Activated CD4-positive, alpha-beta T cell treated with anti-CD3 and anti-CD28 coated beads, Interleukin-2, amount 50 U/mL, for 16 hours (primary cell): ENCODE measurements around the gene UBE2D3.
"Not testable (repeated sequence)": the region's sequence is repeated elsewhere in the genome, so short reads cannot be mapped to it uniquely, and the experiment has no call there.

ENCODE experiments used
- DNase-seq: peaks from one replicate; pipeline ENCODE4 v3.0.0-alpha.2; 2020

Gene UBE2D3

DNA sequence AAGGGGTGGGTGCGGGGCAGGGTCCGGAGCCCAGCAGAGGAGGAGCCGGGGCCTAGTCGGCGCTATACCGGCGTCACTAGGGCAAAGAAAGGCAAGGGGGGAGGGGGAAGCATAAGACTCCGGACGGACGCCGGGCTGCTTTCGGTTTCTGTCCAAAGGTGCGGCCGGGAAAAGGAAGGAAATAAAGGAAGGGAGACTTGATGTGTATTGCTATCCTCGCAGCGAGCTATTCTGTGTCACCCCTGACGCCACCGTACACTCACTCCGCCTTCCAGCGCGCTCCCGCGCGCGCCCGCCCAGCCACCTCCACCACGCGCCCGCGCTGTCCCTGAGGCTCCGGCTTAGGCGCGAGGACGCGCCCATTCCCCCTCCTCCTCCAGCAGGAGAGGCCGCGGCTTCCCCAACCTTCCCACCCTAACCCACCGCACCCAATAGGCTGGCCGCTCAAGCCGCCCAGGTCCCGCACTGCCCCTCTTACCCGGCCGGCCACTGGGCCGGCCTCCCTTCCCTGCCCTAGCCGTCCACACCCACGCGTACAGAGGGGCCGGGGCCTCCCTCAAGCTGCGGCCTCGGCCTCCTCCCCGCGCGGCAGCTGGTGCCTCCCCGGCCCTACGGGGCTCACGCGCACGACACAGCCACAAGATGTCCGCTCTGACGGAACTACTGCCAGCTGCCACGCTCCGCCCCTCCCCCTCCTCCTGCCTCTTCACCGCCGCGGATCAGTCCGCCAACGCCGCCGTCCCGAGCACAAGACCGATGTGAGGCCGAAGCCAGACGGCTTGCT is at the start of gene UBE2D3:
Gene UBE2D3, minus strand, starts transcription at position 662 of the 784 bp plus-strand sequence. CDS start 1,043 bp downstream, outside the sequence.
- peak; percentile 94 for DNase-seq

DNA sequence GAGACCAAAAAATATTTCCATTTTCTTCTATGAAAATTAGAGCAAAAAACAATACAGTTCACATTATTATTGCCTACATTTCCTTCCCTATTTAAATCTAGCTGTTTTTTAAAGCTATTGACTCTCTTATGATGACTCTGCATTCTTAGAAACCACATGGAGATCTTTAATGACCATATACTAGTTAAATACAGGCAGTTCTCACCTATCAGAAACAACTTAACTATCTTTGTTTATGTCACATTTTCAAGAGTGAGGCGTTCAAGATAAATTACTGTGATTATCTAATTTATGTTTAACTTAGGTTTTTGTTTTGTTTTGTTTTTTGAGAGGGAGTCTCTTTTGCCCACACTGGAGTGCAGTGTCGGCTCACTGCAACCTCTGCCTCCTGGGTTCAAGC is 44.4 kb upstream of the UBE2D3 start:
- no peak for DNase-seq

DNA sequence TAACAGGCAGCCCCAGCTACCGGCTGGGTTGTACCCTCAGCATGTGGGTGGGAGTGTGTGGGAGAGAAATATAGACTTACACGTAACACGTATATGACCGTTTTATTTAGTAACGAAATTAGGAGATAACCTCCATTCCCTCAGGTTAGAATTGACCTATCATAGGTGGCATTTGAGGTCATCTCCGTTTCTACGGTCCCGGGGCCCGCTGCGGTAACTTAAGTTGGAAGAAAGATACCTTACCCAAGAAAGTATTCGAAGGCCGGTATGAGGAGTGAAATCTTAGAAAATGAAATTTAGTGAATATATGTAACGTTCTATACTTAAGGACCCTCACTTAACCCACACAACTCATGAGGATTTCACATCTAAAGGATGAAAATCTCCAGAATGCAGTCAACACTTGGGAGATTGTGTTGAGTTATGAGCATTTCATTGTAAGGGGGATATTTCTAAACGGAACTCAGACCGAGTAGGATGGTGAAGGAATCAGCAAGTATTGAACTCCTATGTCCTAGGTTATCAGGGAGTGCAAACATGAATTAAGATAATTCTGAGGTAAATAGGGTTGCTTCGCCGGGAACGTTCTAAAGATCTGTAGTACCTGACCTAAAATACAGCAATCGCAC is 42.3 kb upstream of the UBE2D3 start:
- peak; percentile 42 for DNase-seq

DNA sequence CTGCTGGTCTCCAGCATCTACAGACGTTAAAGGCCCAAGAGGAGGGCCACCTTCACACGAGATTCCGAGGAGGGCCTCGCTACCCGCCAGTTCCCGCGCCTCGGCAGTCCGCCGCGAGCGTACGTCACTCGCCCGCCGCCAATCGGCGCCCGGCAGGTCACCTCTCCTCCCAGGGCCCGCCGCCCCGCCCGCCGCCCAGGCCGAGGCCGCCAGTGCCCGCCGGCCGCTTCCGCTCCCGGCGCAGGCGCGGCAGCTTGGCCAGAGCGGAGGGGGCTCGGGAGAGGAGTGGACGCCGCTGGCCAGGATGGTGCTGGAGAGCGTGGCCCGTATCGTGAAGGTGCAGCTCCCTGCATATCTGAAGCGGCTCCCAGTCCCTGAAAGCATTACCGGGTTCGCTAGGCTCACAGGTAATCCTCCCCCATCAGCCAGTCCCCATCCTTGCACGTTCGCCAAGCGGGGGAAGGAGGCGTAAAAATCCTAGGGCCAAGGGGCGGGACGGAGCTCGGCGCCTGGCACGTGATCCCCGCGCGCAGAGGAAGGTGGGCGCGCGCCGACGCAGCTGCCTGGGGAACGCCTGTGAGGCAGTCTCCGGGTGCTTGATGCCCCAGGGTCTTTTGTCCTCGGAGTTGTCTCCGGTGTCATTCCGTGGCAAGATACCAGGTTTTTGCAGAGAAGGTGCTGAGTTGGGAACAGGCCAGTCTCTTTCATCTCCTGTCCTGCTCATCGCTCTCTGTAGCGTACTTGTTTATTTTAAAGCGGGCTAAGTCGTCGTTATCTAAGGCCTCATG is 41.6 kb upstream of the UBE2D3 start, which contains the start of gene CISD2:
Gene CISD2, plus strand, starts transcription at position 212 of the 788 bp plus-strand sequence. Its CDS starts 93 bp downstream, at position 305.
- DNase-seq: peak; percentile 95

DNA sequence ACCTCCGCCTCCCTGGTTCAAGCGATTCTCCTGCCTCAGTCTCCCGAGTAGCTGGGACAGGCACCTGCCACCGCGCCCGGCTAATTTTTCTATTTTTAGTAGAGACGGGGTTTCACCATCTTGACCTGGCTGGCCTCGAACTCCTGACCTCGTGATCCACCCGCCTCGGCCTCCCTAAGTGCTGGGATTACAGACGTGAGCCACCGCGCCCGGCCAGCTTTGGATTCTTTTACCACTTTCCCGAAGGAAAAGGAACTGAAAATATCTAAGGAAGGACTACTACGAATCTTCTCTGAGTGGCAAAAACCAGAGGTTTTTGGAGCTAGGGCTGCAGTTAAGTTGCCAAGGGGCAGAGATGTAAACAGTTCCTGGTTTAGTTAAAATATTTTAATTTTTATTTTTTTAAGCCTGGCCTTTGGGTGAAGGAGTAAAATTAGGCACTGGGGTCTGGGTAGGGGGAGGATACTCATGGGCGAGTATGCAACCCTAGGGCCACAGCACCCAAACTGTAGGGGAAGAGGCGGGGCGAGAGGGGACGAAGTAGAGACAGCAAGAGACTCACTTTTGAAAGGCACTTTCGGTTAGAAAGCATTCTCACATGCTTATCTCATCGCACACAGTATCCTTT is 40.9 kb upstream of the UBE2D3 start:
- DNase-seq: peak; percentile 4

DNA sequence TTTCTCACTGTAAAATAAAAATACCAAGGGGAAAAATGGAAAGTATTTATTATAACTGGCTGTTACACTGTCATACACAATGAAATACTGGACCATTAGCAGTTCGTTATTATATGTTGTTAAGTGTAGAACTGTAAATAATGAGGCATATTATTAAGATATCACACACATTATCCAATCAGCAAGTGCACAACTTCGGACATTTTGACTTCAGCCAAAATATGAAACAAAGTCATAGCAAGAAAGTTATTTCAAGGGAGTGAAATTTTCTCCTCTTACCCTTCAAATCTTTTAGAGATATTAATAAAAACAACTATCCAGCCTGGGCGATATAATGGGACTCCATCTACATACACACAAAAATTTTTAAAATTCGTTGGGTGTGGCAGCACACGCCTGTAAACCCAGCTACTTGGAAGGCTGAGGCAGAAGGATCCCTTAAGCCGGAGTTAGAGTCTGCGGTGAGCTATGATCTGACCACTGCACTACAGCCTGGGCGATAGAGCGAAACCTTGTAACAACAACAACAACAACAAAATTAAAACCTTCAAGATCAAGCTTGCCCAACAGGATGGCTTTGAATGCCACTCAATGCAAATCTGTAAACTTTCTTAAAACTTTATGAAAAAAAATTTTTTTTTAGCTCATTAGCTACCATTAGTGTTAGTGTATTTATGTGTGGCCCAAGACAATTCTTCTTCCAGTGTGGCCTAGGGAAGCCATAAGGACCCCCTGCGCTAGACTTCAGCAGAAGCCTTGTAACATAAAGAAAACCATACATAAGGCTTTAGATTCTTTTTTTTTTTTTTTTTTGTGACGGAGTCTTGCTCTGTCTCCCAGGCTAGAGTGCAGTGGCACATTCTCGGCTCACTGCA is 40.2 kb upstream of the UBE2D3 start:
- DNase-seq: no peak

DNA sequence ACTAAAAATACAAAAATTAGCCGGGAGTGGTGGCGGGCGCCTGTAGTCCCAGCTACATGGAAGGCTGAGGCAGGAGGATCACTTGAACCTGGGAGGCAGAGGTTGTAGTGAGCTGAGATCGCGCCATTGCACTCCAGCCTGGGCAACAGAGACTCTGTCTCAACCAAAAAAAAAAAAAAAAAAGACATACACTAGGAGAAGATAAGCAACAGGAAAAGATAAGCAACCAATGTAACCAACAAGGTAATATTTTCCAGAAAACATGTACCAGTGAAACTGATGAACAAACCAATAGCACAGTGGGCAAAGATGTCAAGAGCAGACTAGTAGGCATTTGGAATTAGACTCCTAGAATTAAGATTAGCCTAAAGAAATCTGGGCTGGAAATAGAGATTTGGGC is 38.0 kb upstream of the UBE2D3 start:
- not testable (repeated sequence) for DNase-seq

DNA sequence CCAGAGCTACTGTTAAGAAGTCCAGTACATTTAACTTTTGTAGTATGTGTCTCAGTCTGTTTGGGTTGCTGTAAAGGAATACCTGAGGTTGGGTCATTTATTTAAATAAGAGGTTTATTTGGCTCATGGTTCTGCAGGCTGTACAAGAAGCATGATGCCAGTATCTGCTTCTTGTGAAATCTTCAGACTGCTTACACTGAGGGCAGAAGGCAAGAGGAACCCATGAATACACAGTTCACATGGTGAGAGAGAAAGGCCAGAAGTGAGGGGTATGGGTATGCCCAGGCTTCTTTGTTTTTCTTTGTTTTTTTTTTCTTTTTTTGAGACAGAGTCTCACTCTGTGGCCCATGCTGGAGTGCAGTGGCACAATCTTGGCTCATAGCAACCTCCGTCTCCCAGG is 35.4 kb upstream of the UBE2D3 start:
- DNase-seq: no peak

DNA sequence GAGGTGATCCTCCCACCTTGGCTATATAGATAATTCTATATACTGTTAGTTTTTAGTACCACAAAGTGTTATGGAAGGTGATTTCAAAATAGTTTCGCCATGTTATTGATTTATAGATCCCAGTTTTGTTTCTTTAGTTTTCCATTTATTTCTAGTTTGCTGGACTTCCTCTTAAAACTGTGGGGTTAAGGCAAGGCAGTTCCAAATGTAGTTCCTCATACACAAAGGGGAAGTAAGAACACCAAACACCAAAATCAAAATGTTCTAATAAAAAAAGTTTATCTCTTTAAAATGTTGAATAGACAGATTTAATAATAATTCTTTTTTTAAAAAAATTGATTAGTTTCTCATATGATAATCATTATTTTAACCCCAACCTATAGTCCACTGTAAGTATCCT is 34.7 kb upstream of the UBE2D3 start:
- no peak for DNase-seq

DNA sequence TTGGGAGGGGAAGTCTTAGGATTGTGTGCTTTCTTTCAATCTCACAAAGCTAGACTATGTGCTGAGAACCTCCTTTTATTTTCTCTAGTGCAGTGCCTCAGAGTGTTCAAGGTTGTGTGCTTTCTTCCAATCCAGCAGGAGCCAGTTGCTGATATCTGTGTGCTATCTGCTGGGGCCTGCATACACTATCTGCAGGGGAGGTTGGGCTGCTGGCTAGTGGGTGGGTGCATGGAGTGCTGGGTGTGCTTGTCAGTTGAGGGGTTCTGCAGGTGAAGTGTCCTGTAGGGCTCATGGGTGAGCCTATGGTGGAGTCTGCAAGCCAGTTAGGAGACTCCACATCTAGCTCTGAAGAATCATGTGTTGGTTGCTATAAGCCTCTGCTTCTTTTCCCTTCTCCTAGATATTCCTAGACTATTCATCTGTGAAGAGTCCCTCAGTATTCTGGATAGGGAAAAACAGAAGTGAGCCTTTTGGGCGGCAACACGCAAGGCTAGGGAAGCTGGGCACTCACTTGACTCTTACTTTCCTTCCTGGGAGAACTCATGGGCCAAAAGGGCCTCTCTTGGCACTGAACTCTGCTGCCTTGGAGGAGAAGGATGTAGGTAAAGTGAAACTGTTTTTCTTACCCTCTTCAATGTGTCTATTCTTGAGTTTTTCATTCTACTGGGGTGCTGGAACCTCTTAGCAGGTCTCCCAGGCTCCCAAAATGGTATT is 33.4 kb upstream of the UBE2D3 start:
- DNase-seq: no peak

DNA sequence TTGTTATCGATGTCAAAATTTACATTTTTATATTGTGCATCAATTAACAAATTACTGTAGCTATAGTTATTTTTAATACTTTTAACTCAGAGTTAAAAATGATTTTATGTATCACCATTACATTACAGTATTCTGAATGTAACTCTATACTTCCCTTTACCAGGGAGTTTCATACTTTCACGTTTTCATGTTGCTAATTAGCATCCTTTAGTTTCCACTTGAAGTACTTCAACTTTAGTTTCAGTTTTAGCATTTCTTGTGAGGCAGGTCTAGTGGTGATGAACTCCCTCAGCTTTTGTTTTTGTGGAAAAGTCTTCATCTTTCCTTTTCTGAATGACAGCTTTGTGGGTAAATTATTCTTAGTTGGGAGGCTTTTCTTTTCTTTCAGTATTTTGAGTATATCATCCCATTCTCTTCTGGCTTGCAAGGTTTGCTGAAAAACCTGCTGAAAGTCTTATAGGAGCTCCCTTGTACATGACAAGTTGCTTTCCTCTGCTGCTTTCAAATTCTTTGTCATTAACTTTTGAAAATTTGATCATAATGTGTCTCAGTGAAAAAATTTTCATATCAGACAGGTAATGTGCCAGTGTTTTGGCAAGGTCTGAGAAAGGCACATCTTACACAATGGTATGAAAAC is 31.6 kb upstream of the UBE2D3 start:
- DNase-seq: no peak

DNA sequence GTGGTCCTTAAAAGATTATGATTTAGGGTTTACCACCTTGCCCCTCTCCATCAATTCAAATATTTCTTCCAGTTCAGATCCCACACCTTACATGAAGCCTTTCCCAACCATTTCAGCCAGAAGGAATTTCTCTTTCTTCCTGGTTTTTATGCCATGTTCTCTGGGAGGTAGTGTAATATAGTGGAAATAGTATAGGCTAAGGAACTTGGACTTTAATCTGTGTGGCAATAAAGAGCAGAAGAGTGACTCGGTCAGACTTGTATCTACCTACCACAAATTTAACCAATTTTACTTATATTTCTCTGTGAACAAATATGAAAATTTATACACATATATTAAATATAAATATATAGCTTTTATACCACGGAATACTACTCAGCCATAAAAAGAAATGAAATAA is 23.0 kb upstream of the UBE2D3 start:
- no peak for DNase-seq

DNA sequence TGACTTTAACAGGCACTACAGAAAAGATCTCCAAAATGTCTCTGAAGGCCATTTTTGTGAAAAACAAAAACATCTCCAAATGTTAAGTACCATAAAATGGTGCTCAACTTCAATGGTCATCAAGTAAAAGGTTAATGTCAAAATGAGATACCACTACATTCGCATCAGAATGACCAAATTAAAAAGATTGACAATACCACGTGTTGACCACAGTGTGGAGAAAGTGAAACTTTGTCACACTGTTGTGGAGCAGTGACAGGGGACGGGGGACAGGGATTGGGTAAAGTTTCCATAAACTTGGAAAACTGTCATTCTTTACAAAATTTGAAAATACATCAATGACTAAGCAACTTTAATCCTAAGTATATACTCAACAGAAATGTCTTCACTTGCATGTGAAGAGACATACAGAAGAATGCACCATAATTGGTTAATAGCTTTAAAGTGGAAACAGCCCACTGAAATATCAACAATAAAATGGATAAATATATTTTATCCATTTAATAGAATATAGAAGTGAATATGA is 22.3 kb upstream of the UBE2D3 start:
- peak; percentile 28 for DNase-seq

DNA sequence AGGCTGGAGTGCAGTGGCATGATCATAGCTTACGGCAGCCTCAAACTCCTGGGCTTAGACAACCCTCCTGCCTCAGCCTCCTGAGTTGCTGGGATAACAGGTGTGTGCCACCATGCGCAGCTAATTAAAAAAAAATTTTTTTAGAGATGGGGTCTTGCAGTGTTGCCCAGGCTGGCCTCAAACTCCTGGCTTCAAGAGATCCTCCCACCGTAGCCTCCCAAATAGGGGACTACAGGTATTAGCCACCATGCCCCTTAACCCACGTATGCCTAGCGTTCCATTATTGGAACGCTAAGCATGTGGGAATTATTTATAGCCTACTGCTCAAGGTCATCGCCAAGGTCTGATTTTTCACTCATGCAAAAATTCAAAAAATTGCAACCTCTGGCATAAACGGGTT is 20.3 kb upstream of the UBE2D3 start:
- no peak for DNase-seq

DNA sequence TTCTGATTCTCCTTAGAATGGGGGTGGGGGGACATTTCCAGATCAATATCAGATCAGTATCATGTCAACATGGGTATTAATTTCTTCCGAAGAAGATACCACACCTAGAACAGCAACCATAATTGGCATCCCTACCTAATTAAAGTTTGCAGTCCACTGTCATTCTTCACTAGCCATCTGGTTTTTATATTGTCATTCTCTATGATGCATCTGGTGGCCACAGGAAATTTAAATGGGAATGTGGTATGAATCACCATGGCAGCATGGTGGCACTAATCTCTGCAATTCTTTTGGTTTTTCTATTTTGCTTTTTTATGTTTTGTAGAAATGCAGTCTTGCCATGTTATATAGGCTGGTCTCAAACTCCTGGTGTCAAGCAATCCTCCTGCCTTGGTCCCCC is 16.6 kb upstream of the UBE2D3 start:
- DNase-seq: no peak

DNA sequence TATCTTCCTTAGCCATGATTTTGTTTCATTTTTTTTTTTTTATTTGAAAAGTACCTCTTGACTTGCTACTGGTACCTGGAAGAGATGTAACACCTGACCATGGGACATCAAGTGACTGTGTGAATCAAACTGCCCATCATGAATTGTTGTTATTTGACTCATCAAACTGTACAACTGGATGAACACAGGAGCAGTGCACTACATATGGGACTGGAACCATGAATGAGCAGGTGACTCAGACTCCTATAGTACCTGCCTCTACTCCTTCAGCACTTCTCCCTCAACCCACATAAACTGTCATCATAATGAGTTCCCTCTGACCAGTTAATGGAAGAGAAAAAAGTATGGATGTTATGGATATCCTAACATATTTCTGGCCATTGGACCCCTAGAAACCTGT is 15.9 kb upstream of the UBE2D3 start:
- no peak for DNase-seq

DNA sequence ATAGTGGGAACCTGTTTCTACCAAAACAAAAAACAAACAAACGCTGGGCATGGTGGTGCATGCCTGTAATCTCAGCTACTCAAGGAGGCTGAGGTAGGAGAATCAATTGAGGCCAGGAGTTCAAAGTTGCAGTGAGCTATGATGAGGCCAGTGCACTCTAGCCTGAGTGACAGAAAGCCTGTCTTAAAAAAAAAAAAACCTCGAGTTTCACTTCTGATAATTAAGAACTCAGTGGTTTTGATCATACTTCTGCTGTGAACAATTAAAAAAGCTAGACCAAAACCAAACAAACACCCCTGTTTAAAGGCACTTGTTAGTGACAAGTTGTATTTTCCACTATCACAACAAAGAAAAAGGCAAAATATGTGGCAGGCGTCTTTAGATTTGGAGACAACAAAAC is 15.0 kb upstream of the UBE2D3 start:
- DNase-seq: no peak

DNA sequence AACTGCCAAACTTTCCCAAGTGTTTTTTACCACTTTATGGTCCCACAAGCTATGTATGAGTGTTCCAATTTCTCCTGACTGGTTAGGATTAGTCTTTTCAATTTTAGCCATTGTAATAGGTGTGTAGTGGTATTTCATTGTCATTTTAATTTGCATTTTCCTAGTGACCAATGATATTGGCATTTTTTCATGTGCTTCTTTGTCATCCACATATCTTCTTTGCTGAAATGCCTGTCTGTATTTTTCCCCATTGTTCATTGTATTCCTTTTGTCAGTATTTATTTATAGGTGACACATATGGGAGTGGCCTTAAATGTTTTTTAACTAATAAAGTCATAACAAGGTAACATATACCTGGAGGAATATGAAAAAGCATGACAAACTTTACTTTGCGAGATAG is 9.2 kb upstream of the UBE2D3 start:
- no peak for DNase-seq

DNA sequence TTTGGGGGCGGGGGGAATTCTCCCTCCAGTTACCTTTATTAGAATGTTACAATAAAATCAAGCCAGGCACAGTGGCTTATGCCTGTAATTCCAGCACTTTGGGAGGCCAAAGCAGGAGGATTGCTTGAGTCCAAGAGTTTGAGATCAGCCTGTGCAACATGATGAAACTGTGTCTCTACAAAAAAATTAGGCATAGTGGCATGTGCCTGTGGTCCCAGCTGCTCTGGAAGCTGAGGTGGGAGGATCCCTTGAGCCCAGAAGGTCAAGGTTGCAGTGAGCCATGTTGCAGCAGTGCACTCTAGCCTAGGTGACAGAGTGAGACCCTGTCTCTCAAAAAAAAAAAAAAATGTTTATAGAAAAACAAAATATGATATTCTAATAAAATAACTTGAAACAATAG is 5.3 kb upstream of the UBE2D3 start:
- DNase-seq: no peak

DNA sequence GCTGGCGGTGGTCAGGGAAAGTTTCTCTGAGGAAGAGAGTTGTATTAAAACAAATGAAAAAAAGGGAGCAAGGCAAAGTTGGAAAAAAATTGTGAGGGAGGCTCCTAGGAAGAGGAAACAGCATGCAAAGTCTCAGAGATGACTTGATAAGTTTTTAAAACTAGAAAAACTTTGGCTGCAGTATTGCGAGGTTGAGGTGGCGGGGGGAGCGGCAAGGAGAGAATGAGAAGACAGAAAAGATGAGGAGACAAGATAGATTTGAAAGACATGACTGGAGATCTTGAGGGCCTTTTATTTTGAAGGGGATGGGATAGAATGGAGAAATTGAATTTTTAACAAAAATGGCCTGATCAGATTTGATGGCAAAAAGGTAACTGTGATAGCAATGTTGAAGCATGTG is 4.8 kb upstream of the UBE2D3 start:
- no peak for DNase-seq

DNA sequence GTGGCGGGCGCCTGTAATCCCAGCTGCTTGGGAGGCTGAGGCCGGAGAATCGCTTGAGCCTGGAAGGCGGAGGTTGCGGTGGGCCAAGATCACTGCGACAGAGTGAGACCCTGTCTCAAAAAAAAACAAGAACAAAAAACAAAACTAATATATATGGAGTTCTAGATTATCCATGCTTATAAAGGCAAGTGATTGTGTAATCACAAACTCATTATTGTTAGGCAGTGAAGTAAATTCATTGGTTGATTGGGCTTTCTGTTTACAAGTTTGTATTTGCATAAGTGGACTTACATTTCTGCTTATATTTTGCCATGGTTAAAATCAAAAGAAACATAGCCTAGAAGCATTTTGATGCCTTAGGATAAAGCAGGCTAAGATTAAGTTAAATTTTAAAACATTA is 2.5 kb upstream of the UBE2D3 start:
- no peak for DNase-seq
